ENCODE data around the gene GREM2.

DNA sequence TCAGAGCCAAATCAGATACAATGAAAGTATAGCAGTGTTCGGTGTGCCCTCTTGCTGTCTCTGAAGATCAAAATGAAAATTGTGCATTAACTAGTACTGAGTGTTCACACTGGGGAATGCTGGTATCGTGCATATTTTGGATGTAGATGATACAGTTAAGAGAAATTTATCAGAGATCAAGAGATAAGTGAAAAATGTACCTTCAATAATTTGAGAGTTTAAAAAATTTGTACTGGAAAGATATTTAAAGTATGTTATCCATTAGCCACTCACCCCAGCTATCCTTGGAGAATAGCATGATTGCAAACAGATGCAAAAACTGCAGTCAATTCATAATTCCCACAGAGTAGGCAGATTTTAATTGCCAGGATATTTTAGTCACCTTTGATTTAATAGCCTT, 56.4 kb downstream of the GREM2 start:
- TF ChIP-seq CTCF (IDR thresholded peaks at IDR 0.05) (no peak), POLR2A (IDR thresholded peaks at IDR 0.05) (no peak)
